OCI-LY1 (cell line): ENCODE results near the gene FCRL3.

Experiments used
- EZH2 ChIP-seq: fragments of 200-600 bp; sonication (generic), shearing (Covaris generic); IDR thresholded peaks from 2 replicates; pipeline ENCODE4 v1.8.0; 2017; ENCODE audit warnings: borderline replicate concordance, mixed run types, mild to moderate bottlenecking, antibody characterized with exemption, low read length, moderate library complexity, mixed read lengths
- TF ChIP-seq, protein P1 (sequence below): fragments of 200-600 bp; sonication (generic), shearing (Covaris generic); IDR thresholded peaks from 2 replicates; pipeline ENCODE4 v1.5.1; 2017; ENCODE audit warnings: mild to moderate bottlenecking, antibody characterized with exemption, low read length, moderate library complexity, mixed read lengths

DNA sequence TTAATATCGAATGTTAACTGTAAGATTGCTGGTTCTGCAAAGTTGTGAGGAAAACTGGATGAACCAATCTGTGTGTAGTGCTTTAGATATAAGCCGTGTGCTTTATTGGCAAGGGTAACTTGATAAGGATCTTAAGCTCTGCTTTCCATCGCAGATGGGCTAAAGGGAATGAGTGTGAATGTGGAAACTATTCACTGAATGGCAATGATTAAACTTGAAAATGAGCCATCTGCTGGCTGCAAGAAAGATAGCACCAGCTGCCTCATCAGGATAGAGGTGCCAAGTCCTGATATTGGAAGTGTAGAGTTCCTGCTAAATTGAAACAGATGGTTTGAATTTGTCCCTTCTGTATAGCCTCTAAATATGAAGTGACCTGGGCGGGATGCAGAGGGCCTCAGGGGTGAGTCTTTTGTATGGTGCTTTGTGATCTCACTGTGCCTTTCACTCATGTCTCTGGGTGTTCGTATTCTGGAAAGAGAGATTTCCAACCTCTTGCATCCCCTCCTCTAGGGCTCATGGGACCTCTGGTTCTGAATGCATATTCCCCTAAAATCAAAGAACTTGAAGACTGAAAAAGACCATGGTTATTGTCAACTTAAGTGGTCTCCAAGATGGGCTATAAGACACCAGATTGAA lies 9.2 kb downstream of the FCRL3 start:
- TF ChIP-seq, protein P1, sequence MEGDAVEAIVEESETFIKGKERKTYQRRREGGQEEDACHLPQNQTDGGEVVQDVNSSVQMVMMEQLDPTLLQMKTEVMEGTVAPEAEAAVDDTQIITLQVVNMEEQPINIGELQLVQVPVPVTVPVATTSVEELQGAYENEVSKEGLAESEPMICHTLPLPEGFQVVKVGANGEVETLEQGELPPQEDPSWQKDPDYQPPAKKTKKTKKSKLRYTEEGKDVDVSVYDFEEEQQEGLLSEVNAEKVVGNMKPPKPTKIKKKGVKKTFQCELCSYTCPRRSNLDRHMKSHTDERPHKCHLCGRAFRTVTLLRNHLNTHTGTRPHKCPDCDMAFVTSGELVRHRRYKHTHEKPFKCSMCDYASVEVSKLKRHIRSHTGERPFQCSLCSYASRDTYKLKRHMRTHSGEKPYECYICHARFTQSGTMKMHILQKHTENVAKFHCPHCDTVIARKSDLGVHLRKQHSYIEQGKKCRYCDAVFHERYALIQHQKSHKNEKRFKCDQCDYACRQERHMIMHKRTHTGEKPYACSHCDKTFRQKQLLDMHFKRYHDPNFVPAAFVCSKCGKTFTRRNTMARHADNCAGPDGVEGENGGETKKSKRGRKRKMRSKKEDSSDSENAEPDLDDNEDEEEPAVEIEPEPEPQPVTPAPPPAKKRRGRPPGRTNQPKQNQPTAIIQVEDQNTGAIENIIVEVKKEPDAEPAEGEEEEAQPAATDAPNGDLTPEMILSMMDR: peak; percentile 92
- no peak for TF ChIP-seq EZH2
